HEK293 (cell line): ENCODE measurements around the gene PMVK.

ENCODE experiments used
- CTCF ChIA-PET: fragments of 350-600 bp; formaldehyde crosslinking; extraction: SDS; loops from one replicate; lab custom pipeline; 2021; ENCODE audit warnings: antibody characterized with exemption; lab: Yijun Ruan, JAX
- POLR2A ChIA-PET: fragments of 300-600 bp; formaldehyde crosslinking; extraction: SDS; loops from one replicate; lab custom pipeline; 2020; ENCODE audit warnings: antibody characterized with exemption, inconsistent platforms; lab: Yijun Ruan, JAX
- H3K27ac ChIP-seq: fragments of 200-500 bp; sonication (Bioruptor generic); 2 replicates; pipeline ENCODE4 v1.5.1; 2014; ENCODE audit warnings: low read depth, low read length, control low read depth, inconsistent platforms; ENCODE audit errors: extremely low read depth
- H3K36me3 ChIP-seq, 2 experiments: fragments of 200-500 bp in 1 of 2; sonication (Bioruptor generic) in 1 of 2; 1 replicate in 1 of 2; 2 replicates in 1 of 2; pipeline ENCODE4 v1.5.1; 2014 to 2017; ENCODE audit warnings: inconsistent platforms in 2 of 2, low read length in 2 of 2; ENCODE audit not compliant: control insufficient read depth in 2 of 2, insufficient read depth in 1 of 2
- H3K4me1 ChIP-seq: fragments of 200-500 bp; sonication (Bioruptor generic); 2 replicates; pipeline ENCODE4 v1.5.1; 2014; ENCODE audit warnings: mild to moderate bottlenecking, low read length, inconsistent platforms; ENCODE audit not compliant: control insufficient read depth, insufficient read depth
- H3K4me3 ChIP-seq: 2 replicates; pipeline ENCODE4 v1.5.1; 2011; ENCODE audit warnings: low read depth, mild to moderate bottlenecking, control low read depth, low read length, moderate library complexity
- H3K9me3 ChIP-seq: fragments of 200-500 bp; sonication (Bioruptor generic); 2 replicates; pipeline ENCODE4 v1.5.1; 2014; ENCODE audit warnings: low read depth, low read length, inconsistent platforms; ENCODE audit not compliant: control insufficient read depth, insufficient read depth
- ATF2 ChIP-seq: fragments of 450-650 bp; formaldehyde crosslinking; IDR thresholded peaks from 2 replicates; pipeline ENCODE4 v1.5.1; 2016; ENCODE audit warnings: missing biosample characterization, missing genetic modification characterization, low read depth
- GLI2 ChIP-seq: fragments of 450-650 bp; formaldehyde crosslinking; IDR thresholded peaks from 2 replicates; pipeline ENCODE4; 2017; ENCODE audit warnings: missing biosample characterization, missing genetic modification characterization, low read depth, borderline replicate concordance
- HIC1 ChIP-seq: fragments of 450-650 bp; formaldehyde crosslinking; IDR thresholded peaks from 2 replicates; pipeline ENCODE4 v1.5.1; 2016; ENCODE audit warnings: missing biosample characterization, missing genetic modification characterization
- IKZF3 ChIP-seq: fragments of 450-650 bp; IDR thresholded peaks from 2 replicates; pipeline ENCODE4 v1.5.0; 2018; ENCODE audit warnings: missing biosample characterization, mild to moderate bottlenecking, missing genetic modification characterization, moderate library complexity
- KLF16 ChIP-seq: fragments of 450-650 bp; formaldehyde crosslinking; IDR thresholded peaks from 2 replicates; pipeline ENCODE4 v1.5.1; 2017; ENCODE audit warnings: missing biosample characterization, missing genetic modification characterization
- KLF7 ChIP-seq: fragments of 450-650 bp; formaldehyde crosslinking; IDR thresholded peaks from 2 replicates; pipeline ENCODE4 v1.5.1; 2016; ENCODE audit warnings: missing biosample characterization, missing genetic modification characterization, borderline replicate concordance
- KLF8 ChIP-seq: fragments of 450-650 bp; formaldehyde crosslinking; IDR thresholded peaks from 2 replicates; pipeline ENCODE4 v1.5.1; 2016; ENCODE audit warnings: missing biosample characterization, missing genetic modification characterization
- MYNN ChIP-seq: fragments of 450-650 bp; formaldehyde crosslinking; IDR thresholded peaks from 2 replicates; pipeline ENCODE4 v1.5.1; 2016; ENCODE audit warnings: missing biosample characterization, missing genetic modification characterization, borderline replicate concordance
- REPIN1 ChIP-seq: fragments of 450-650 bp; formaldehyde crosslinking; IDR thresholded peaks from 2 replicates; pipeline ENCODE4 v1.5.1; 2017; ENCODE audit warnings: missing biosample characterization, missing genetic modification characterization, low read depth
- SP2 ChIP-seq: fragments of 450-650 bp; formaldehyde crosslinking; IDR thresholded peaks from 2 replicates; pipeline ENCODE4 v1.5.1; 2016; ENCODE audit warnings: missing biosample characterization, missing genetic modification characterization
- WT1 ChIP-seq: fragments of 450-650 bp; formaldehyde crosslinking; IDR thresholded peaks from 2 replicates; pipeline ENCODE4 v1.5.1; 2016; ENCODE audit warnings: missing biosample characterization, missing genetic modification characterization
- ZBTB20 ChIP-seq: fragments of 450-650 bp; formaldehyde crosslinking; IDR thresholded peaks from 2 replicates; pipeline ENCODE4 v1.5.1; 2016; ENCODE audit warnings: missing biosample characterization, missing genetic modification characterization
- ZBTB48 ChIP-seq: fragments of 450-650 bp; formaldehyde crosslinking; IDR thresholded peaks from 2 replicates; pipeline ENCODE4 v1.5.1; 2016; ENCODE audit warnings: missing biosample characterization, missing genetic modification characterization
- ZEB2 ChIP-seq: fragments of 450-650 bp; formaldehyde crosslinking; IDR thresholded peaks from 2 replicates; pipeline ENCODE4 v1.5.1; 2016; ENCODE audit warnings: missing biosample characterization, missing genetic modification characterization
- ZNF114 ChIP-seq: fragments of 450-650 bp; formaldehyde crosslinking; IDR thresholded peaks from 2 replicates; pipeline ENCODE4 v1.5.0; 2017; ENCODE audit warnings: missing biosample characterization, missing genetic modification characterization
- ZNF155 ChIP-seq: fragments of 450-650 bp; formaldehyde crosslinking; IDR thresholded peaks from 2 replicates; pipeline ENCODE4 v1.5.1; 2016; ENCODE audit warnings: missing biosample characterization, missing genetic modification characterization
- ZNF2 ChIP-seq: fragments of 450-650 bp; formaldehyde crosslinking; IDR thresholded peaks from 2 replicates; pipeline ENCODE4 v1.5.1; 2016; ENCODE audit warnings: missing biosample characterization, missing genetic modification characterization
- ZNF202 ChIP-seq: fragments of 450-650 bp; formaldehyde crosslinking; IDR thresholded peaks from 2 replicates; pipeline ENCODE4 v1.5.1; 2016; ENCODE audit warnings: missing biosample characterization, missing genetic modification characterization, borderline replicate concordance
- ZNF23 ChIP-seq: fragments of 450-650 bp; formaldehyde crosslinking; IDR thresholded peaks from 2 replicates; pipeline ENCODE4 v1.5.1; 2016; ENCODE audit warnings: missing biosample characterization, missing genetic modification characterization, borderline replicate concordance
- ZNF366 ChIP-seq: fragments of 450-650 bp; formaldehyde crosslinking; conservative IDR thresholded peaks from 2 replicates; pipeline ENCODE4 v1.5.1; 2016; ENCODE audit warnings: missing biosample characterization, missing genetic modification characterization
- ZNF391 ChIP-seq: fragments of 450-650 bp; formaldehyde crosslinking; IDR thresholded peaks from 2 replicates; pipeline ENCODE4 v1.5.1; 2016; ENCODE audit warnings: low read depth, missing biosample characterization, missing genetic modification characterization, borderline replicate concordance
- ZNF501 ChIP-seq: fragments of 450-650 bp; formaldehyde crosslinking; IDR thresholded peaks from 2 replicates; pipeline ENCODE4 v1.5.1; 2016; ENCODE audit warnings: missing biosample characterization, missing genetic modification characterization
- ZNF521 ChIP-seq: fragments of 450-650 bp; formaldehyde crosslinking; IDR thresholded peaks from 2 replicates; pipeline ENCODE4 v1.5.1; 2017; ENCODE audit warnings: missing biosample characterization, mild to moderate bottlenecking, missing genetic modification characterization
- ZNF561 ChIP-seq: fragments of 450-650 bp; IDR thresholded peaks from 2 replicates; pipeline ENCODE4 v1.5.1; 2018; ENCODE audit warnings: missing biosample characterization, missing genetic modification characterization, borderline replicate concordance
- ZNF600 ChIP-seq: fragments of 450-650 bp; formaldehyde crosslinking; IDR thresholded peaks from 2 replicates; pipeline ENCODE4 v1.5.1; 2016; ENCODE audit warnings: missing biosample characterization, missing genetic modification characterization
- ZNF624 ChIP-seq: fragments of 450-650 bp; formaldehyde crosslinking; IDR thresholded peaks from 2 replicates; pipeline ENCODE4 v1.5.1; 2017; ENCODE audit warnings: missing biosample characterization, missing genetic modification characterization
- ZNF629 ChIP-seq: fragments of 450-650 bp; formaldehyde crosslinking; IDR thresholded peaks from 2 replicates; pipeline ENCODE4 v1.5.1; 2017; ENCODE audit warnings: missing biosample characterization, missing genetic modification characterization
- ZNF660 ChIP-seq: fragments of 450-650 bp; IDR thresholded peaks from 2 replicates; pipeline ENCODE4 v1.5.1; 2018; ENCODE audit warnings: missing biosample characterization, mild to moderate bottlenecking, missing genetic modification characterization
- ZNF677 ChIP-seq: fragments of 450-650 bp; IDR thresholded peaks from 2 replicates; pipeline ENCODE4 v1.5.0; 2018; ENCODE audit warnings: missing biosample characterization, mild to moderate bottlenecking, missing genetic modification characterization, moderate library complexity
- ZSCAN30 ChIP-seq: fragments of 450-650 bp; IDR thresholded peaks from 2 replicates; pipeline ENCODE4 v1.5.1; 2018; ENCODE audit warnings: missing biosample characterization, mild to moderate bottlenecking, missing genetic modification characterization, moderate library complexity
- TF ChIP-seq, protein P1 (sequence below): fragments of 450-650 bp; formaldehyde crosslinking; optimal IDR thresholded peaks from 2 replicates; pipeline ENCODE3; 2016; ENCODE audit warnings: missing biosample characterization, mild to moderate bottlenecking, missing genetic modification characterization
- TF ChIP-seq, protein P2 (sequence below): fragments of 450-650 bp; formaldehyde crosslinking; IDR thresholded peaks from 2 replicates; pipeline ENCODE4 v1.5.1; 2016; ENCODE audit warnings: missing biosample characterization, missing genetic modification characterization
- TF ChIP-seq, protein P3 (sequence below): sonication (generic); formaldehyde crosslinking; IDR thresholded peaks from 2 replicates; pipeline ENCODE4 v1.8.1; 2022; ENCODE audit warnings: mild to moderate bottlenecking, moderate library complexity, missing genetic modification reagents

Gene PMVK

DNA sequence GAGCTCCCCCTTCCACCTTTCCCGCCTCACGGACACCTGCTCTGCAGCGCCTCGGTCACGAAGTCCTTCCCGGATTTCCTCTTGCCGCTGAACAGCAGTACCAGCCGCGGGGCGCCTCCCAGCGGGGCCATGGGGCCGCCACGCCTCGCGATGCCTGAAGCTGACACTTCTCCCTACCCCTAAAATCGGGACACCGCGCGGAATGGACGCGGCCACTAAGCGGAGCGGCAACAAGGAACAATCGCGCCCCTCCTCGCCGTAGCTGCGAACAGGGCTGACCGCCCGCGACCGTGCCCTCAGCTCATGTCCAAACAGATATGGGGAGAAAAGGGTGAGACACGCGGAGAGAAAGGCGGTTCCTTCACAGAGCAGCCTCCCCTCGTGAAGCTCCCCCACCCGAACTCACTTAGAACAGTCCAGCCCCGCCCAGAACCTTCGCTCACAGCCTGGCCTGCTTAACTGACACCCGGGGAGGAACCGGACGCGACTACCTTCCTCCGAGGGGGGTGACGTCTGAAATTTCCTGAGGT, at the start of gene PMVK:
PMVK (minus strand) TSS at position 165 of the 530 bp plus-strand sequence; CDS start at position 131, 34 bp downstream.
- no peaks in the 10 kb centered on the region for H3K4me1 ChIP-seq
- TF ChIP-seq ZNF660 (tag by site-specific recombination) = no peak; the same call in 1 of the 2 replicates
- TF ChIP-seq ZNF561 (tag by site-specific recombination) = peak; percentile 78
- peak; percentile 64; the same call in 1 of the 2 replicates for TF ChIP-seq ZNF366
- TF ChIP-seq KLF7 = peak; percentile 81; the same call in 1 of the 2 replicates
- no peak for TF ChIP-seq ZNF521 (tag by site-specific recombination)
- TF ChIP-seq ZNF114 (tag by site-specific recombination) = no peak
- TF ChIP-seq, protein P1, sequence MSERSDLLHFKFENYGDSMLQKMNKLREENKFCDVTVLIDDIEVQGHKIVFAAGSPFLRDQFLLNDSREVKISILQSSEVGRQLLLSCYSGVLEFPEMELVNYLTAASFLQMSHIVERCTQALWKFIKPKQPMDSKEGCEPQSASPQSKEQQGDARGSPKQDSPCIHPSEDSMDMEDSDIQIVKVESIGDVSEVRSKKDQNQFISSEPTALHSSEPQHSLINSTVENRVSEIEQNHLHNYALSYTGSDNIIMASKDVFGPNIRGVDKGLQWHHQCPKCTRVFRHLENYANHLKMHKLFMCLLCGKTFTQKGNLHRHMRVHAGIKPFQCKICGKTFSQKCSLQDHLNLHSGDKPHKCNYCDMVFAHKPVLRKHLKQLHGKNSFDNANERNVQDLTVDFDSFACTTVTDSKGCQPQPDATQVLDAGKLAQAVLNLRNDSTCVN (tag by site-specific recombination) = peak; percentile 72
- TF ChIP-seq, protein P2, sequence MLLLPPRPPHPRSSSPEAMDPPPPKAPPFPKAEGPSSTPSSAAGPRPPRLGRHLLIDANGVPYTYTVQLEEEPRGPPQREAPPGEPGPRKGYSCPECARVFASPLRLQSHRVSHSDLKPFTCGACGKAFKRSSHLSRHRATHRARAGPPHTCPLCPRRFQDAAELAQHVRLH (tag by site-specific recombination) = peak; percentile 85
- no peak for TF ChIP-seq ZNF23
- no peak; the same call in 1 of the 2 replicates for TF ChIP-seq MYNN
- TF ChIP-seq ZNF624 (tag by site-specific recombination) = no peak
- TF ChIP-seq ZEB2 (tag by site-specific recombination) = peak; percentile 79
- peak; percentile 61 for TF ChIP-seq ZSCAN30 (tag by site-specific recombination)
- peak; percentile 98 for TF ChIP-seq ZBTB48 (tag by site-specific recombination)
- TF ChIP-seq REPIN1 (tag by site-specific recombination) = peak; percentile 18; the same call in 1 of the 2 replicates
- TF ChIP-seq ZNF391 (tag by site-specific recombination) = peak; percentile 62; the same call in 1 of the 2 replicates
- no peak for TF ChIP-seq ZNF202 (tag by site-specific recombination)
- TF ChIP-seq HIC1 (tag by site-specific recombination) = peak; percentile 48; the same call in 1 of the 2 replicates
- TF ChIP-seq ATF2 (tag by site-specific recombination) = no peak
- TF ChIP-seq, protein P3, sequence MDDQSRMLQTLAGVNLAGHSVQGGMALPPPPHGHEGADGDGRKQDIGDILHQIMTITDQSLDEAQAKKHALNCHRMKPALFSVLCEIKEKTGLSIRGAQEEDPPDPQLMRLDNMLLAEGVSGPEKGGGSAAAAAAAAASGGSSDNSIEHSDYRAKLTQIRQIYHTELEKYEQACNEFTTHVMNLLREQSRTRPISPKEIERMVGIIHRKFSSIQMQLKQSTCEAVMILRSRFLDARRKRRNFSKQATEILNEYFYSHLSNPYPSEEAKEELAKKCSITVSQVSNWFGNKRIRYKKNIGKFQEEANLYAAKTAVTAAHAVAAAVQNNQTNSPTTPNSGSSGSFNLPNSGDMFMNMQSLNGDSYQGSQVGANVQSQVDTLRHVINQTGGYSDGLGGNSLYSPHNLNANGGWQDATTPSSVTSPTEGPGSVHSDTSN = no peak
- TF ChIP-seq ZNF600 = peak; percentile 96
- TF ChIP-seq WT1 = peak; percentile 76
- no peak for TF ChIP-seq GLI2 (tag by site-specific recombination)
- no peak for TF ChIP-seq ZNF677
- TF ChIP-seq ZNF2 (tag by site-specific recombination) = peak; percentile 92
- peak; percentile 88 for TF ChIP-seq IKZF3 (tag by site-specific recombination)
- TF ChIP-seq ZBTB20 = peak; percentile 65
- 0 out of 2 replicates have a peak, but pooled peaks have one; percentile 80 for TF ChIP-seq KLF8 (tag by site-specific recombination)
- no peak for TF ChIP-seq ZNF155
- no peak for TF ChIP-seq ZNF629
- peak; percentile 69 for TF ChIP-seq SP2 (tag by site-specific recombination)
- peak; percentile 98 for TF ChIP-seq ZNF501 (tag by site-specific recombination)
- peak; percentile 73; the same call in 1 of the 2 replicates for TF ChIP-seq KLF16 (tag by site-specific recombination)

More for the DNA sequence above, at the start of gene PMVK:
- CTCF ChIA-PET = interaction anchor here (0.6 to 1.5 kb wide), 12 partner anchors 9 to 457 kb away, joined by 3 to 6 read pairs (median 4); partner anchors contain the start of gene PBXIP1
- peak within 1 kb of the TSS; percentile 61 for H3K4me3 ChIP-seq
- H3K36me3 ChIP-seq = peaks cover 0 to 7% of the 10 kb centered on the region in 2 experiments; a peak in 1 of 3 replicates
- POLR2A ChIA-PET = interaction anchor here (0.8 to 1.7 kb wide), 13 partner anchors 9 to 383 kb away, joined by 3 to 9 read pairs (median 4); partner anchors contain the start of genes EFNA3, FLAD1, KCNN3 and PBXIP1
- H3K27ac ChIP-seq = peak within 1 kb of the TSS; percentile 88
- no peaks in the 10 kb centered on the region for H3K9me3 ChIP-seq
